ENCODE data around the gene MED31.

Gene MED31

DNA sequence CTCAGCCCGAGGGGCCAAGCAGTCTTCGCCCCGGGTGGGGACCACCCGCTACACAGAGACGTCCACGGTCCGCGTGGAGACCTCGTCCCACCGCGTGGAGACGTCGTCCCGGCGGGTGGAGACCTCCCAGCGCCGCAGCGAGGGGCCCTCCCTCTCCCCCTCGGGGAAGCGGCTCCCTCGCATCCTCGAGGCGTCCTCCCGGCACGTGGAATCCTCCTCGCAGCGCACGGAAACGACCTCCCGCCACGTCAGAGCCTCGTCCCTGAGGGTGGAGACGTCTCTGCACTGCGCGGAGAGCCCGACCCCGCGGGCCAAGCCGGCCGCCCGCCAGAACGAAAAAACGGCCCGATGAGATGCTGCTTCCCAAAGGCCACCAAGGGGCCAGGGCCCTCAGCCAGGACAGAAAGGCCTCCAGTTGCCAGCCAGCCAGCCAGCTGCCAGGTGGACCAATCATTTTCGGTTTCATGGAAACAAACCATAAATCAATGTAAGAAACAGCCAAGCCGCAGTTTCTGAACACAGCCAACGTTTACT lies 581 bp upstream of the MED31 start:
- POLR2A ChIA-PET: interaction anchor here (1.0 to 1.7 kb wide), 5 partner anchors 10 to 360 kb away, joined by 3 to 26 read pairs (median 5); partner anchors contain the start of genes PIMREG and TXNDC17
- H3K4me1 ChIP-seq (ENCODE audit: control insufficient read depth, insufficient read depth, low read length): peaks cover 25% of the 10 kb centered on the region
- peak overlapping the region; percentile 60 for H3K4me3 ChIP-seq (ENCODE audit: low read depth, low read length)
- H3K9me3 ChIP-seq (ENCODE audit: control insufficient read depth, insufficient read depth, low read depth, low read length): no peaks in the 10 kb centered on the region
- H3K27ac ChIP-seq (ENCODE audit: extremely low read depth, low read depth, low read length): peak overlapping the region; percentile 75
- peaks cover 19 to 41% of the 10 kb centered on the region in 2 experiments for H3K36me3 ChIP-seq (ENCODE audit: control insufficient read depth in 2 of 2, insufficient read depth in 1 of 2, low read length in 2 of 2)
- CTCF ChIA-PET: interaction anchor here (0.6 to 1.1 kb wide), 2 partner anchors 191 to 400 kb away, joined by 3 read pairs; no protein-coding TSS in a partner anchor
- TF ChIP-seq IKZF3 (tag by site-specific recombination; IDR thresholded peaks at IDR 0.05): no peak
- TF ChIP-seq ZNF791 (tag by site-specific recombination; IDR thresholded peaks at IDR 0.05): no peak
- no peak for TF ChIP-seq ZNF776 (tag by site-specific recombination; IDR thresholded peaks at IDR 0.05; ENCODE audit: borderline replicate concordance)
- TF ChIP-seq, protein P1, sequence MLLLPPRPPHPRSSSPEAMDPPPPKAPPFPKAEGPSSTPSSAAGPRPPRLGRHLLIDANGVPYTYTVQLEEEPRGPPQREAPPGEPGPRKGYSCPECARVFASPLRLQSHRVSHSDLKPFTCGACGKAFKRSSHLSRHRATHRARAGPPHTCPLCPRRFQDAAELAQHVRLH (tag by site-specific recombination; IDR thresholded peaks at IDR 0.05): no peak
- no peak for TF ChIP-seq ZNF37A (tag by site-specific recombination; IDR thresholded peaks at IDR 0.05)
- TF ChIP-seq, protein P2, sequence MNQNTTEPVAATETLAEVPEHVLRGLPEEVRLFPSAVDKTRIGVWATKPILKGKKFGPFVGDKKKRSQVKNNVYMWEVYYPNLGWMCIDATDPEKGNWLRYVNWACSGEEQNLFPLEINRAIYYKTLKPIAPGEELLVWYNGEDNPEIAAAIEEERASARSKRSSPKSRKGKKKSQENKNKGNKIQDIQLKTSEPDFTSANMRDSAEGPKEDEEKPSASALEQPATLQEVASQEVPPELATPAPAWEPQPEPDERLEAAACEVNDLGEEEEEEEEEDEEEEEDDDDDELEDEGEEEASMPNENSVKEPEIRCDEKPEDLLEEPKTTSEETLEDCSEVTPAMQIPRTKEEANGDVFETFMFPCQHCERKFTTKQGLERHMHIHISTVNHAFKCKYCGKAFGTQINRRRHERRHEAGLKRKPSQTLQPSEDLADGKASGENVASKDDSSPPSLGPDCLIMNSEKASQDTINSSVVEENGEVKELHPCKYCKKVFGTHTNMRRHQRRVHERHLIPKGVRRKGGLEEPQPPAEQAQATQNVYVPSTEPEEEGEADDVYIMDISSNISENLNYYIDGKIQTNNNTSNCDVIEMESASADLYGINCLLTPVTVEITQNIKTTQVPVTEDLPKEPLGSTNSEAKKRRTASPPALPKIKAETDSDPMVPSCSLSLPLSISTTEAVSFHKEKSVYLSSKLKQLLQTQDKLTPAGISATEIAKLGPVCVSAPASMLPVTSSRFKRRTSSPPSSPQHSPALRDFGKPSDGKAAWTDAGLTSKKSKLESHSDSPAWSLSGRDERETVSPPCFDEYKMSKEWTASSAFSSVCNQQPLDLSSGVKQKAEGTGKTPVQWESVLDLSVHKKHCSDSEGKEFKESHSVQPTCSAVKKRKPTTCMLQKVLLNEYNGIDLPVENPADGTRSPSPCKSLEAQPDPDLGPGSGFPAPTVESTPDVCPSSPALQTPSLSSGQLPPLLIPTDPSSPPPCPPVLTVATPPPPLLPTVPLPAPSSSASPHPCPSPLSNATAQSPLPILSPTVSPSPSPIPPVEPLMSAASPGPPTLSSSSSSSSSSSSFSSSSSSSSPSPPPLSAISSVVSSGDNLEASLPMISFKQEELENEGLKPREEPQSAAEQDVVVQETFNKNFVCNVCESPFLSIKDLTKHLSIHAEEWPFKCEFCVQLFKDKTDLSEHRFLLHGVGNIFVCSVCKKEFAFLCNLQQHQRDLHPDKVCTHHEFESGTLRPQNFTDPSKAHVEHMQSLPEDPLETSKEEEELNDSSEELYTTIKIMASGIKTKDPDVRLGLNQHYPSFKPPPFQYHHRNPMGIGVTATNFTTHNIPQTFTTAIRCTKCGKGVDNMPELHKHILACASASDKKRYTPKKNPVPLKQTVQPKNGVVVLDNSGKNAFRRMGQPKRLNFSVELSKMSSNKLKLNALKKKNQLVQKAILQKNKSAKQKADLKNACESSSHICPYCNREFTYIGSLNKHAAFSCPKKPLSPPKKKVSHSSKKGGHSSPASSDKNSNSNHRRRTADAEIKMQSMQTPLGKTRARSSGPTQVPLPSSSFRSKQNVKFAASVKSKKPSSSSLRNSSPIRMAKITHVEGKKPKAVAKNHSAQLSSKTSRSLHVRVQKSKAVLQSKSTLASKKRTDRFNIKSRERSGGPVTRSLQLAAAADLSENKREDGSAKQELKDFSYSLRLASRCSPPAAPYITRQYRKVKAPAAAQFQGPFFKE (tag by site-specific recombination; IDR thresholded peaks at IDR 0.05; ENCODE audit: borderline replicate concordance): no peak
- TF ChIP-seq, protein P3, sequence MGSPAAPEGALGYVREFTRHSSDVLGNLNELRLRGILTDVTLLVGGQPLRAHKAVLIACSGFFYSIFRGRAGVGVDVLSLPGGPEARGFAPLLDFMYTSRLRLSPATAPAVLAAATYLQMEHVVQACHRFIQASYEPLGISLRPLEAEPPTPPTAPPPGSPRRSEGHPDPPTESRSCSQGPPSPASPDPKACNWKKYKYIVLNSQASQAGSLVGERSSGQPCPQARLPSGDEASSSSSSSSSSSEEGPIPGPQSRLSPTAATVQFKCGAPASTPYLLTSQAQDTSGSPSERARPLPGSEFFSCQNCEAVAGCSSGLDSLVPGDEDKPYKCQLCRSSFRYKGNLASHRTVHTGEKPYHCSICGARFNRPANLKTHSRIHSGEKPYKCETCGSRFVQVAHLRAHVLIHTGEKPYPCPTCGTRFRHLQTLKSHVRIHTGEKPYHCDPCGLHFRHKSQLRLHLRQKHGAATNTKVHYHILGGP (tag by site-specific recombination; IDR thresholded peaks at IDR 0.05): no peak
- TF ChIP-seq, protein P4, sequence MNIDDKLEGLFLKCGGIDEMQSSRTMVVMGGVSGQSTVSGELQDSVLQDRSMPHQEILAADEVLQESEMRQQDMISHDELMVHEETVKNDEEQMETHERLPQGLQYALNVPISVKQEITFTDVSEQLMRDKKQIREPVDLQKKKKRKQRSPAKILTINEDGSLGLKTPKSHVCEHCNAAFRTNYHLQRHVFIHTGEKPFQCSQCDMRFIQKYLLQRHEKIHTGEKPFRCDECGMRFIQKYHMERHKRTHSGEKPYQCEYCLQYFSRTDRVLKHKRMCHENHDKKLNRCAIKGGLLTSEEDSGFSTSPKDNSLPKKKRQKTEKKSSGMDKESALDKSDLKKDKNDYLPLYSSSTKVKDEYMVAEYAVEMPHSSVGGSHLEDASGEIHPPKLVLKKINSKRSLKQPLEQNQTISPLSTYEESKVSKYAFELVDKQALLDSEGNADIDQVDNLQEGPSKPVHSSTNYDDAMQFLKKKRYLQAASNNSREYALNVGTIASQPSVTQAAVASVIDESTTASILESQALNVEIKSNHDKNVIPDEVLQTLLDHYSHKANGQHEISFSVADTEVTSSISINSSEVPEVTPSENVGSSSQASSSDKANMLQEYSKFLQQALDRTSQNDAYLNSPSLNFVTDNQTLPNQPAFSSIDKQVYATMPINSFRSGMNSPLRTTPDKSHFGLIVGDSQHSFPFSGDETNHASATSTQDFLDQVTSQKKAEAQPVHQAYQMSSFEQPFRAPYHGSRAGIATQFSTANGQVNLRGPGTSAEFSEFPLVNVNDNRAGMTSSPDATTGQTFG (tag by site-specific recombination; IDR thresholded peaks at IDR 0.05; ENCODE audit: borderline replicate concordance): no peak
- peak; percentile 50; the same call in 1 of the 2 replicates for TF ChIP-seq WT1 (tag by site-specific recombination; IDR thresholded peaks at IDR 0.05)
- TF ChIP-seq, protein P5, sequence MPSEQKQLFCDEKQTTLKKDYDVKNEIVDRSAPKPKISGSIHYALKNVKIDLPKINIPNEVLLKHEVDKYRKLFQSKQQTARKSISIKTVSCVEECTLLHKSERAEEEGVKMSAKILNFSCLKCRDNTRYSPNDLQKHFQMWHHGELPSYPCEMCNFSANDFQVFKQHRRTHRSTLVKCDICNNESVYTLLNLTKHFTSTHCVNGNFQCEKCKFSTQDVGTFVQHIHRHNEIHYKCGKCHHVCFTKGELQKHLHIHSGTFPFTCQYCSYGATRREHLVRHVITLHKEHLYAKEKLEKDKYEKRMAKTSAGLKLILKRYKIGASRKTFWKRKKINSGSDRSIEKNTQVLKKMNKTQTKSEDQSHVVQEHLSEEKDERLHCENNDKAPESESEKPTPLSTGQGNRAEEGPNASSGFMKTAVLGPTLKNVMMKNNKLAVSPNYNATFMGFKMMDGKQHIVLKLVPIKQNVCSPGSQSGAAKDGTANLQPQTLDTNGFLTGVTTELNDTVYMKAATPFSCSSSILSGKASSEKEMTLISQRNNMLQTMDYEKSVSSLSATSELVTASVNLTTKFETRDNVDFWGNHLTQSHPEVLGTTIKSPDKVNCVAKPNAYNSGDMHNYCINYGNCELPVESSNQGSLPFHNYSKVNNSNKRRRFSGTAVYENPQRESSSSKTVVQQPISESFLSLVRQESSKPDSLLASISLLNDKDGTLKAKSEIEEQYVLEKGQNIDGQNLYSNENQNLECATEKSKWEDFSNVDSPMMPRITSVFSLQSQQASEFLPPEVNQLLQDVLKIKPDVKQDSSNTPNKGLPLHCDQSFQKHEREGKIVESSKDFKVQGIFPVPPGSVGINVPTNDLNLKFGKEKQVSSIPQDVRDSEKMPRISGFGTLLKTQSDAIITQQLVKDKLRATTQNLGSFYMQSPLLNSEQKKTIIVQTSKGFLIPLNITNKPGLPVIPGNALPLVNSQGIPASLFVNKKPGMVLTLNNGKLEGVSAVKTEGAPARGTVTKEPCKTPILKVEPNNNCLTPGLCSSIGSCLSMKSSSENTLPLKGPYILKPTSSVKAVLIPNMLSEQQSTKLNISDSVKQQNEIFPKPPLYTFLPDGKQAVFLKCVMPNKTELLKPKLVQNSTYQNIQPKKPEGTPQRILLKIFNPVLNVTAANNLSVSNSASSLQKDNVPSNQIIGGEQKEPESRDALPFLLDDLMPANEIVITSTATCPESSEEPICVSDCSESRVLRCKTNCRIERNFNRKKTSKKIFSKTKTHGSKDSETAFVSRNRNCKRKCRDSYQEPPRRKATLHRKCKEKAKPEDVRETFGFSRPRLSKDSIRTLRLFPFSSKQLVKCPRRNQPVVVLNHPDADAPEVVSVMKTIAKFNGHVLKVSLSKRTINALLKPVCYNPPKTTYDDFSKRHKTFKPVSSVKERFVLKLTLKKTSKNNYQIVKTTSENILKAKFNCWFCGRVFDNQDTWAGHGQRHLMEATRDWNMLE (tag by site-specific recombination; conservative IDR thresholded peaks at IDR 0.05; ENCODE audit: low read depth): no peak
- no peak for TF ChIP-seq ZNF132 (tag by site-specific recombination; IDR thresholded peaks at IDR 0.05; ENCODE audit: borderline replicate concordance)
- TF ChIP-seq ZNF473 (tag by site-specific recombination; IDR thresholded peaks at IDR 0.05): no peak
- no peak for TF ChIP-seq ZNF175 (tag by site-specific recombination; IDR thresholded peaks at IDR 0.05)
- TF ChIP-seq, protein P6, sequence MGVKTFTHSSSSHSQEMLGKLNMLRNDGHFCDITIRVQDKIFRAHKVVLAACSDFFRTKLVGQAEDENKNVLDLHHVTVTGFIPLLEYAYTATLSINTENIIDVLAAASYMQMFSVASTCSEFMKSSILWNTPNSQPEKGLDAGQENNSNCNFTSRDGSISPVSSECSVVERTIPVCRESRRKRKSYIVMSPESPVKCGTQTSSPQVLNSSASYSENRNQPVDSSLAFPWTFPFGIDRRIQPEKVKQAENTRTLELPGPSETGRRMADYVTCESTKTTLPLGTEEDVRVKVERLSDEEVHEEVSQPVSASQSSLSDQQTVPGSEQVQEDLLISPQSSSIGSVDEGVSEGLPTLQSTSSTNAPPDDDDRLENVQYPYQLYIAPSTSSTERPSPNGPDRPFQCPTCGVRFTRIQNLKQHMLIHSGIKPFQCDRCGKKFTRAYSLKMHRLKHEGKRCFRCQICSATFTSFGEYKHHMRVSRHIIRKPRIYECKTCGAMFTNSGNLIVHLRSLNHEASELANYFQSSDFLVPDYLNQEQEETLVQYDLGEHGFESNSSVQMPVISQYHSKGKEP (tag by site-specific recombination; IDR thresholded peaks at IDR 0.05): no peak
- TF ChIP-seq KLF10 (tag by site-specific recombination; IDR thresholded peaks at IDR 0.05): no peak
- no peak for TF ChIP-seq OSR2 (tag by site-specific recombination; IDR thresholded peaks at IDR 0.05)
- TF ChIP-seq, protein P7, sequence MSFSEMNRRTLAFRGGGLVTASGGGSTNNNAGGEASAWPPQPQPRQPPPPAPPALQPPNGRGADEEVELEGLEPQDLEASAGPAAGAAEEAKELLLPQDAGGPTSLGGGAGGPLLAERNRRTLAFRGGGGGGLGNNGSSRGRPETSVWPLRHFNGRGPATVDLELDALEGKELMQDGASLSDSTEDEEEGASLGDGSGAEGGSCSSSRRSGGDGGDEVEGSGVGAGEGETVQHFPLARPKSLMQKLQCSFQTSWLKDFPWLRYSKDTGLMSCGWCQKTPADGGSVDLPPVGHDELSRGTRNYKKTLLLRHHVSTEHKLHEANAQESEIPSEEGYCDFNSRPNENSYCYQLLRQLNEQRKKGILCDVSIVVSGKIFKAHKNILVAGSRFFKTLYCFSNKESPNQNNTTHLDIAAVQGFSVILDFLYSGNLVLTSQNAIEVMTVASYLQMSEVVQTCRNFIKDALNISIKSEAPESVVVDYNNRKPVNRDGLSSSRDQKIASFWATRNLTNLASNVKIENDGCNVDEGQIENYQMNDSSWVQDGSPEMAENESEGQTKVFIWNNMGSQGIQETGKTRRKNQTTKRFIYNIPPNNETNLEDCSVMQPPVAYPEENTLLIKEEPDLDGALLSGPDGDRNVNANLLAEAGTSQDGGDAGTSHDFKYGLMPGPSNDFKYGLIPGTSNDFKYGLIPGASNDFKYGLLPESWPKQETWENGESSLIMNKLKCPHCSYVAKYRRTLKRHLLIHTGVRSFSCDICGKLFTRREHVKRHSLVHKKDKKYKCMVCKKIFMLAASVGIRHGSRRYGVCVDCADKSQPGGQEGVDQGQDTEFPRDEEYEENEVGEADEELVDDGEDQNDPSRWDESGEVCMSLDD (tag by site-specific recombination; IDR thresholded peaks at IDR 0.05): peak; percentile 78

Measured in HEK293 (cell line).